Measurements from ENCODE around the gene DEFB108B.
"Not testable (repeated sequence)": the region's sequence is repeated elsewhere in the genome, so short reads cannot be mapped to it uniquely, and the experiment has no call there.

DEFB108B gene

GRCh38 chr11:71832811-71833210, at the start of gene DEFB108B:
Gene DEFB108B, plus strand, starts transcription at chr11:71833200. Its CDS starts 0 bp downstream, at chr11:71833200.
- DNase-seq, result not testable (repeated sequence)

GRCh38 chr11:71786114-71786847, 46.7 kb upstream of the DEFB108B start:
- not testable (repeated sequence) for DNase-seq

- not testable (repeated sequence) for DNase-seq
These were observed 46.2 kb upstream of the DEFB108B start for GRCh38 chr11:71786848-71787097.

GRCh38 chr11:71787098-71787823, 45.7 kb upstream of the DEFB108B start:
- peak; percentile 94 for DNase-seq

GRCh38 chr11:71787824-71788454, 45.1 kb upstream of the DEFB108B start:
- DNase-seq, result not testable (repeated sequence)

- DNase-seq, result not testable (repeated sequence)
These were observed 43.4 kb upstream of the DEFB108B start for GRCh38 chr11:71789444-71790196.

GRCh38 chr11:71791111-71791510, 41.9 kb upstream of the DEFB108B start:
- DNase-seq, result not testable (repeated sequence)

- DNase-seq, result not testable (repeated sequence)
These were observed 40.3 kb upstream of the DEFB108B start for GRCh38 chr11:71792621-71793235.

GRCh38 chr11:71794386-71795040, 38.5 kb upstream of the DEFB108B start:
- DNase-seq, result not testable (repeated sequence)

GRCh38 chr11:71795236-71795635, 37.8 kb upstream of the DEFB108B start:
- not testable (repeated sequence) for DNase-seq

- not testable (repeated sequence) for DNase-seq
These were observed 37.0 kb upstream of the DEFB108B start for GRCh38 chr11:71796016-71796415.

- DNase-seq, result not testable (repeated sequence)
These were observed 36.2 kb upstream of the DEFB108B start for GRCh38 chr11:71796781-71797180.

GRCh38 chr11:71799556-71800128, 33.4 kb upstream of the DEFB108B start:
- DNase-seq, result not testable (repeated sequence)

GRCh38 chr11:71800335-71800953, 32.6 kb upstream of the DEFB108B start:
- DNase-seq, result not testable (repeated sequence)

GRCh38 chr11:71801026-71801425, 32.0 kb upstream of the DEFB108B start:
- DNase-seq, result not testable (repeated sequence)

GRCh38 chr11:71802874-71803273, 30.1 kb upstream of the DEFB108B start:
- DNase-seq, result not testable (repeated sequence)

- not testable (repeated sequence) for DNase-seq
These were observed 28.6 kb upstream of the DEFB108B start for GRCh38 chr11:71804158-71804947.

GRCh38 chr11:71812529-71812928, 20.5 kb upstream of the DEFB108B start:
- DNase-seq, result not testable (repeated sequence)

GRCh38 chr11:71813481-71814355, 19.3 kb upstream of the DEFB108B start:
- peak; percentile 14 for DNase-seq

All from DMS 273 treated with DMSO at 0.1 percent for 48 hours (cell line).